K562 (cell line): Measurements from ENCODE around the gene CDC42EP5. TPM values are rescaled to one million over a fixed set of nuclear protein-coding genes. Genes with fewer than 3 reads are reported as not detected.

Source experiments
- CTCF ChIP-seq, 3 experiments: IDR thresholded peaks in 2 of 3; conservative IDR thresholded peaks in 1 of 3; 2 replicates each; pipeline ENCODE4 v1.5.1; 2011 to 2012; ENCODE audit warnings: low read length in 3 of 3, mild to moderate bottlenecking in 3 of 3, control low read depth in 2 of 3, improper control_type of control experiment in 1 of 3, inconsistent platforms in 1 of 3, low read depth in 1 of 3, mixed read lengths in 1 of 3, moderate library complexity in 1 of 3; ENCODE audit not compliant: insufficient read depth in 2 of 3
- DACH1 ChIP-seq: fragments of 450-650 bp; IDR thresholded peaks from 2 replicates; pipeline ENCODE4 v1.6.1; 2018; ENCODE audit not compliant: partially characterized antibody
- DEAF1 ChIP-seq: fragments of 450-650 bp; formaldehyde crosslinking; IDR thresholded peaks from 2 replicates; pipeline ENCODE4 v1.4.0; 2020; ENCODE audit warnings: mild to moderate bottlenecking, moderate library complexity
- HNRNPLL ChIP-seq: fragments of 200-400 bp; formaldehyde crosslinking; IDR thresholded peaks from 2 replicates; pipeline ENCODE4 v1.6.1; 2017; ENCODE audit warnings: low read length, low read depth, mild to moderate bottlenecking; ENCODE audit not compliant: poor library complexity, severe bottlenecking
- PKNOX1 ChIP-seq: fragments of 450-650 bp; IDR thresholded peaks from 2 replicates; pipeline ENCODE4 v1.6.1; 2016
- POLR3G ChIP-seq: IDR thresholded peaks from 2 replicates; pipeline ENCODE4 v1.6.1; 2011; ENCODE audit not compliant: insufficient read length, insufficient replicate concordance; ENCODE audit errors: extremely low read depth
- RAD21 ChIP-seq, 2 experiments: fragments of 250-450 bp in 1 of 2; fragments of 450-650 bp in 1 of 2; sonication (Bioruptor Pico) in 1 of 2; formaldehyde crosslinking in 1 of 2; IDR thresholded peaks in 1 of 2; conservative IDR thresholded peaks in 1 of 2; 2 replicates each; pipeline versions ENCODE4 v1.4.0 to v1.8.0; 2020 to 2022; ENCODE audit warnings: mild to moderate bottlenecking in 2 of 2, moderate library complexity in 1 of 2
- polyA plus RNA-seq, 8 experiments: library from polyadenylated mRNA; depleted of rRNA in 4 of 8; stranded (reverse) in 5 of 8; unstranded in 3 of 8; fragments of >200 nt; fragmentation: Nextera tagmentation in 2 of 8; fragmentation: Illumina TruSeq in 1 of 8; extraction: Ambion mirVana in 2 of 8; extraction: Trizol in 1 of 8; gene quantifications; 2 replicates each; pipeline versions ENCODE4 v1.2.1 to v1.2.3, GENCODE V29; 2011 to 2014; ENCODE audit warnings: inconsistent platforms in 1 of 8, missing spikeins in 1 of 8
- total RNA-seq, 7 experiments: library from RNA; depleted of rRNA in 6 of 7; stranded (reverse); fragments of >200 nt in 6 of 7; fragmentation: Illumina TruSeq in 2 of 7; extraction: Trizol in 2 of 7; gene quantifications; 2 replicates each; pipeline versions ENCODE4 v1.2.1 to v1.2.3, GENCODE V29; 2011 to 2021; ENCODE audit warnings: low replicate concordance in 1 of 7

CDC42EP5 gene
- total and polyA plus RNA-seq, 9 of the 15 experiments (the other 6 are each of a cell fraction or from before 2014, with no cell fraction given) = 0.15 to 0.38 TPM; not detected in 7

- peak; percentile 55 to 78 (median 66) for TF ChIP-seq CTCF (IDR thresholded peaks at IDR 0.05 in 2 of 3, conservative IDR thresholded peaks at IDR 0.05 in 1 of 3; ENCODE audit: insufficient read depth in 2 of 3, low read depth in 1 of 3, low read length in 3 of 3)
- TF ChIP-seq DEAF1 = peak; percentile 33
- no peak for TF ChIP-seq POLR3G
- TF ChIP-seq DACH1 = no peak
- peak; percentile 69 for TF ChIP-seq PKNOX1
- no peak for TF ChIP-seq HNRNPLL
- TF ChIP-seq RAD21 (CRISPR knock-in tag; conservative IDR thresholded peaks at IDR 0.05 in 1 of 2, IDR thresholded peaks at IDR 0.05 in 1 of 2) = peak; percentile 51 to 71; a peak in 3 of 4 replicates
- TF ChIP-seq, all 486 proteins: peak for 5
Measured at GRCh38 chr19:54478677-54479266, 5.7 kb upstream of the CDC42EP5 start (continued).
